ENCODE measurements around the gene IGFLR1. TPM values are rescaled to one million over a fixed set of nuclear protein-coding genes. Genes with fewer than 3 reads are reported as not detected.
A peak's percentile ranks its signal among the peaks of the same experiment; 100 is the strongest.

Gene IGFLR1
- total and polyA plus RNA-seq, 2 donors (not counting 3 experiments of a cell fraction or from before 2014, with no cell fraction given): 2.6 to 7.6 TPM

DNA sequence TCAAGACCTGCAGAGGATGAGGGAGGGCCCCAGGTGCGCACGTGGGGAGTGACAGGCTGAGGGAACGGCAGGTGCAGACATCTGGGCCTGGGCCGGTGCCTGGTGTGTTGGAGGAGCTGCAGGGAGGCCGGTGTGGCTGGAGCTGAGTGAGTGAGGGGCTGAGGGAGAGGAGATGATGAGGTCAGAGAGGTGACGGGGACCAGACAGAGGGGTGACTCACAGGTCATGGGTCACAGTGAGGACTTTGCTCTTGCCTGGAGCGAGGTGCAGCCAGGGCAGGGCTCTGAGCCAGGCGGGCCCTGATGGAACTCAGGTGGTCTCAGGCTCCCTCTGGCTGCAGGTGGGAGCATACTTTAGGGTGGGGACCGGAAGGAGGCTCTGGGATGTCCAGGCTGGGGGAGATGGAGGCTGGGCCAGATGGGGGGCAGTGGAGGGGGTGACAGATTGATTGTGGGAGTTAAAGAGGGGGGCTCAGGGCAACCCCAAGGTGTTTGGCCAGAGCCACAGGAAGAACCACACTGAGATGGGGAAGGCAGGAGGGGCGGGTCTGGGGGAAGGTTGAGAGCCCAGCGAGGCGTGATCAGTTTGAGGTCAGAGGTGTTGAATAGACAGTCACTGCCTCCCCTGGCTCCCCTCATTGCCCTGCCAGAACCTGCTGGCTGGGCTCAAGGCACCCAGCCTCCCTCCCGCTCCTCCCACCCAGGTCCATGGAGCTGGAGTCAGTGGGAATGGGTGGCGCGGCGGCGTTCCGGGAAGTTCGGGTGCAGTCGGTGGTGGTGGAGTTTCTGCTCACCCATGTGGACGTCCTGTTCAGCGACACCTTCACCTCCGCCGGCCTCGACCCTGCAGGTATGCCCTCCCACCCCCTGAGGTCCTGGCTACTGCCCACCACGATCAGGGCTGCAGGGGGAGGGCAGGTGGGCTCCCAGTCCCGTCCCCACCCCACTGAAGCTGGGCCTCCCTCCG, 41.5 kb upstream of the IGFLR1 start:
- Histone ChIP-seq H3K27me3 (ENCODE audit: control insufficient read depth in 2 of 2, insufficient read depth in 2 of 2, low read length in 2 of 2) (no peaks in the 10 kb centered on the region), H3K9me1 (replicated peaks; ENCODE audit: control insufficient read depth, extremely low read depth, insufficient read depth, low read length) (no peaks in the 10 kb centered on the region), H3K79me2 (ENCODE audit: control insufficient read depth, insufficient read depth, low read length) (no peaks in the 10 kb centered on the region), H3K4me1 (ENCODE audit: control insufficient read depth, extremely low read depth, insufficient read depth, low read length) (no peaks in the 10 kb centered on the region), H3K27ac (ENCODE audit: insufficient read depth, low read depth, low read length) (no peak overlapping the region), H3K9me3 (replicated peaks; ENCODE audit: control insufficient read depth, insufficient read depth, low read length) (no peaks in the 10 kb centered on the region), H3K9ac (replicated peaks; ENCODE audit: extremely low read depth, insufficient read depth, low read length) (no peak overlapping the region), H4K20me1 (replicated peaks; ENCODE audit: control insufficient read depth, extremely low read depth, insufficient read depth, low read length) (no peaks in the 10 kb centered on the region), H3K36me3 (ENCODE audit: control insufficient read depth in 2 of 2, extremely low read depth in 1 of 2, insufficient read depth in 2 of 2, low read length in 2 of 2) (peaks cover 0 to 4% of the 10 kb centered on the region in 2 experiments), H3K4me2 (ENCODE audit: insufficient read depth, low read length) (no peak overlapping the region), H3K4me3 (replicated peaks in 1 of 3; ENCODE audit: insufficient read depth in 1 of 3, low read depth in 1 of 3, low read length in 3 of 3) (no peak overlapping the region), H2AFZ (ENCODE audit: low read depth, low read length) (no peak overlapping the region)
- TF ChIP-seq FOS (IDR thresholded peaks at IDR 0.05; ENCODE audit: borderline replicate concordance, insufficient read depth, low read length) (no peak), JUN (IDR thresholded peaks at IDR 0.05; ENCODE audit: borderline replicate concordance, insufficient read depth, insufficient read length, low read depth) (peak; percentile 15)
- dilution Hi-C loops (cut with MboI; ENCODE audit: extremely low pct_ligation_motif_present, low sequenced_read_pairs) (no loop called here), intact Hi-C loops (cut with micrococcal nuclease) (no loop called here)
- no TSS peak for BruUV-seq (replicated peaks)
- ChIA-PET CTCF (interaction anchor here (0.6 kb wide), 1 partner anchor 121 kb away, joined by 4 read pairs; no protein-coding TSS in a partner anchor), POLR2A (no interaction called here)
- FAIRE-seq (no peak), DNase-seq (ENCODE audit: low read depth, low spot score) (no peak)

GRCh38 chr19:35782589-35782988, 40.3 kb upstream of the IGFLR1 start:
- TF ChIP-seq JUN (IDR thresholded peaks at IDR 0.05; ENCODE audit: borderline replicate concordance, insufficient read depth, insufficient read length, low read depth): no peak
- TF ChIP-seq CTCF (IDR thresholded peaks at IDR 0.05; ENCODE audit: extremely low read depth in 1 of 2, insufficient read depth in 1 of 2, low read depth in 1 of 2, low read length in 2 of 2): no peak
- no peak for TF ChIP-seq POLR2AphosphoS5 (IDR thresholded peaks at IDR 0.05; ENCODE audit: insufficient read depth, low read depth, low read length)
- TF ChIP-seq MYC (IDR thresholded peaks at IDR 0.05; ENCODE audit: low read depth, low read length): no peak
- TF ChIP-seq POLR2A (IDR thresholded peaks at IDR 0.05; ENCODE audit: low read depth, low read length): no peak
- TF ChIP-seq, protein P1, sequence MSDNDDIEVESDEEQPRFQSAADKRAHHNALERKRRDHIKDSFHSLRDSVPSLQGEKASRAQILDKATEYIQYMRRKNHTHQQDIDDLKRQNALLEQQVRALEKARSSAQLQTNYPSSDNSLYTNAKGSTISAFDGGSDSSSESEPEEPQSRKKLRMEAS (IDR thresholded peaks at IDR 0.05; ENCODE audit: insufficient read depth, insufficient read length): no peak
- ChIA-PET POLR2A (no interaction called here), CTCF (no interaction called here)
- FAIRE-seq (no peak), DNase-seq (ENCODE audit: low read depth, low spot score) (no peak)
- no peak overlapping the region for H3K27ac ChIP-seq (ENCODE audit: insufficient read depth, low read depth, low read length)
- no peaks in the 10 kb centered on the region for H3K9me3 ChIP-seq (replicated peaks; ENCODE audit: control insufficient read depth, insufficient read depth, low read length)
- H3K4me2 ChIP-seq (ENCODE audit: insufficient read depth, low read length): no peak overlapping the region
- H3K9me1 ChIP-seq (replicated peaks; ENCODE audit: control insufficient read depth, extremely low read depth, insufficient read depth, low read length): no peaks in the 10 kb centered on the region
- H3K4me1 ChIP-seq (ENCODE audit: control insufficient read depth, extremely low read depth, insufficient read depth, low read length): no peaks in the 10 kb centered on the region
- intact Hi-C loops (cut with micrococcal nuclease) (no loop called here), dilution Hi-C loops (cut with MboI; ENCODE audit: extremely low pct_ligation_motif_present, low sequenced_read_pairs) (no loop called here)
- no peak overlapping the region for H2AFZ ChIP-seq (ENCODE audit: low read depth, low read length)
- H3K27me3 ChIP-seq (ENCODE audit: control insufficient read depth in 2 of 2, insufficient read depth in 2 of 2, low read length in 2 of 2): no peaks in the 10 kb centered on the region
- no peaks in the 10 kb centered on the region for H3K79me2 ChIP-seq (ENCODE audit: control insufficient read depth, insufficient read depth, low read length)
- no peaks in the 10 kb centered on the region for H4K20me1 ChIP-seq (replicated peaks; ENCODE audit: control insufficient read depth, extremely low read depth, insufficient read depth, low read length)
- H3K36me3 ChIP-seq (ENCODE audit: control insufficient read depth in 2 of 2, extremely low read depth in 1 of 2, insufficient read depth in 2 of 2, low read length in 2 of 2): peaks cover 0 to 6% of the 10 kb centered on the region in 2 experiments
- H3K4me3 ChIP-seq (replicated peaks in 1 of 3; ENCODE audit: insufficient read depth in 1 of 3, low read depth in 1 of 3, low read length in 3 of 3): no peak overlapping the region
- no peak overlapping the region for H3K9ac ChIP-seq (replicated peaks; ENCODE audit: extremely low read depth, insufficient read depth, low read length)
- BruUV-seq (replicated peaks): no TSS peak
